ENCODE results near the gene CPEB3. TPM values are rescaled to one million over a fixed set of nuclear protein-coding genes. Genes with fewer than 3 reads are reported as not detected.
A peak's percentile ranks its signal among the peaks of the same experiment; 100 is the strongest.

The CPEB3 gene
- total and polyA plus RNA-seq, 8 donors: 1.3 to 11.2 (median 3.6) TPM

GRCh38 chr10:92239600-92240288, 51.1 kb downstream of the CPEB3 start:
- peak; percentile 47 to 78 for DNase-seq
- Histone ChIP-seq H3K4me1 (peaks cover 12 to 69% (median 46%) of the 10 kb centered on the region in 4 donors), H3K27me3 (no peaks in the 10 kb centered on the region), H3K4me3 (peak overlapping the region; percentile 69 to 89 (median 78)), H3K9me3 (no peaks in the 10 kb centered on the region), H3K36me3 (peaks cover 0 to 2% (median 0%) of the 10 kb centered on the region in 4 donors), H3K27ac (peak overlapping the region; percentile 85 to 91 (median 89))
- 0 to 8% (median 1%) methylated on average over 20 to 69 of the region's 69 CpGs for WGBS, 5 donors
- TF ChIP-seq, protein P1, sequence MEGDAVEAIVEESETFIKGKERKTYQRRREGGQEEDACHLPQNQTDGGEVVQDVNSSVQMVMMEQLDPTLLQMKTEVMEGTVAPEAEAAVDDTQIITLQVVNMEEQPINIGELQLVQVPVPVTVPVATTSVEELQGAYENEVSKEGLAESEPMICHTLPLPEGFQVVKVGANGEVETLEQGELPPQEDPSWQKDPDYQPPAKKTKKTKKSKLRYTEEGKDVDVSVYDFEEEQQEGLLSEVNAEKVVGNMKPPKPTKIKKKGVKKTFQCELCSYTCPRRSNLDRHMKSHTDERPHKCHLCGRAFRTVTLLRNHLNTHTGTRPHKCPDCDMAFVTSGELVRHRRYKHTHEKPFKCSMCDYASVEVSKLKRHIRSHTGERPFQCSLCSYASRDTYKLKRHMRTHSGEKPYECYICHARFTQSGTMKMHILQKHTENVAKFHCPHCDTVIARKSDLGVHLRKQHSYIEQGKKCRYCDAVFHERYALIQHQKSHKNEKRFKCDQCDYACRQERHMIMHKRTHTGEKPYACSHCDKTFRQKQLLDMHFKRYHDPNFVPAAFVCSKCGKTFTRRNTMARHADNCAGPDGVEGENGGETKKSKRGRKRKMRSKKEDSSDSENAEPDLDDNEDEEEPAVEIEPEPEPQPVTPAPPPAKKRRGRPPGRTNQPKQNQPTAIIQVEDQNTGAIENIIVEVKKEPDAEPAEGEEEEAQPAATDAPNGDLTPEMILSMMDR (IDR thresholded peaks at IDR 0.05): no peak
- TF ChIP-seq POLR2AphosphoS5 (IDR thresholded peaks at IDR 0.05) (no peak), POLR2A (IDR thresholded peaks at IDR 0.05) (no peak), EP300 (IDR thresholded peaks at IDR 0.05) (no peak)
- intact Hi-C loops (cut with DNase I; ENCODE audit: low total_unique reads): loop anchor here (10.0 kb wide), 1 partner anchor 55 kb away; the partner anchor contains the start of genes CPEB3 and MARCHF5

DNA sequence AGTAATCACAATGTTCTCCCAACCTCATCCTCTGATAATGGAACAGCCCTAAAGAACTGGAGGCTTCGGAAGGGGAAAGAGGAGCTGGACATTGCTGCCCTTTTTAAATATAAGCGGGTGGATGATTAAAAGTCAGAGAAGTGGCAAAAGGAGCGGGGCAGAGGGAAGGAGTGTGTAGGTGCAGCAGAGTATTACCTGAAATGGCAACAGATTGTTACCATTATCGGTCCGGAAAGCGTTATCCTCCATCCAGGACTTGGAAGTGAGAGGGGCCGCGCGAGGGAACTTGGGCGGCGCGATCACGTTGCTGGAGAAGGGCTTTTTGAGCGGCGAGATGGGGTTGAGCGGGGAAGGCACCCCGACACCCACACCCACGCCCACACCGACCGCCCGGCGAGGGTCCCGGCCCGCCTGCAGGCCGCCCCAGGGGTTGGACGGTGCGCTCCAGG, 51.7 kb downstream of the CPEB3 start:
- H3K4me3 ChIP-seq: peak overlapping the region; percentile 69 to 89 (median 78)
- TF ChIP-seq POLR2AphosphoS5 (IDR thresholded peaks at IDR 0.05) (no peak), EP300 (IDR thresholded peaks at IDR 0.05) (no peak), POLR2A (IDR thresholded peaks at IDR 0.05) (no peak)
- TF ChIP-seq, protein P1 (IDR thresholded peaks at IDR 0.05): no peak
- H3K9me3 ChIP-seq: no peaks in the 10 kb centered on the region
- WGBS, 5 donors: 18 to 56% (median 20%) methylated on average over 15 to 27 of the region's 27 CpGs
- DNase-seq: no peak
- no peaks in the 10 kb centered on the region for H3K27me3 ChIP-seq
- H3K27ac ChIP-seq: peak overlapping the region; percentile 85 to 91 (median 89)
- H3K36me3 ChIP-seq: peaks cover 4 to 8% (median 5%) of the 10 kb centered on the region in 4 donors
- intact Hi-C loops (cut with DNase I; ENCODE audit: low total_unique reads): no loop called here
- peaks cover 12 to 65% (median 46%) of the 10 kb centered on the region in 4 donors for H3K4me1 ChIP-seq

- intact Hi-C loops (cut with DNase I; ENCODE audit: low total_unique reads): no loop called here
- TF ChIP-seq EP300 (IDR thresholded peaks at IDR 0.05) (no peak), POLR2AphosphoS5 (IDR thresholded peaks at IDR 0.05) (peak in 2 of 3 donors; percentile 22 to 41), POLR2A (IDR thresholded peaks at IDR 0.05) (no peak)
- TF ChIP-seq, protein P1 (IDR thresholded peaks at IDR 0.05): no peak
- DNase-seq: peak; percentile 50 to 55
- Histone ChIP-seq H3K27ac (peak overlapping the region; percentile 16 to 91 (median 88)), H3K9me3 (no peaks in the 10 kb centered on the region), H3K4me1 (peaks cover 12 to 59% (median 43%) of the 10 kb centered on the region in 4 donors), H3K27me3 (no peaks in the 10 kb centered on the region), H3K4me3 (peak overlapping the region; percentile 69 to 89 (median 78)), H3K36me3 (peaks cover 4 to 8% (median 7%) of the 10 kb centered on the region in 4 donors)
- WGBS, 5 donors: 27 to 40% (median 39%) methylated on average over 8 of the region's 8 CpGs
Observed at GRCh38 chr10:92238586-92239098, 52.2 kb downstream of the CPEB3 start.

DNA sequence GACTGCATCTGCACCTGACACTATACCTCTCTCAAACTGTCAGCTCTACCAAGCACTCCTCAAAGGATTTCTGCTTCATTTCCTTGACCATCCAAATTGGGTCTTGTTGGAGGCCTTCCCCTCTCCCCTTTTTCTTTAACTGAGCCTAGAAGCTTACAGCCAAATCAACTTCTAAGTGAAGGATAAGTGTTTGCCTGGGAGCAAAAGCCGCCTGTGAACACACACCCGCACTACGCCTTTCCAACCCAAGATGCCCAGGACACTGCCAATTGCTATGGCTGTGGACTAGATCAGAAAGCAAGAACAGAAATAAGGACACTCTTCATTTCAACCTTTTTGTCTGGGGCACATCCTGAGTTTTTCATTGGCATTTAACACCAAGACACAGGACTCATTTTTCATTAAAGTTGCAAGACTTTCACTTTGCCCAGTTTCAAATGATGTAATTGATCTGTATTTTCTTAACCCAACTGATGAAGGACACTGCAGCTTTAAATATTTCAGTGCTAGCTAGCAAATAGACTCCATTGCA, 52.8 kb downstream of the CPEB3 start:
- H3K4me1 ChIP-seq: peaks cover 12 to 55% (median 41%) of the 10 kb centered on the region in 4 donors
- no peaks in the 10 kb centered on the region for H3K9me3 ChIP-seq
- peak in 1 of 2 donors; percentile 8 for DNase-seq
- TF ChIP-seq POLR2AphosphoS5 (IDR thresholded peaks at IDR 0.05): no peak
- H3K4me3 ChIP-seq: peak overlapping the region; percentile 69 to 89 (median 78)
- intact Hi-C loops (cut with DNase I; ENCODE audit: low total_unique reads): no loop called here
- H3K36me3 ChIP-seq: peaks cover 4 to 11% (median 9%) of the 10 kb centered on the region in 4 donors
- 65 to 90% (median 74%) methylated on average over 3 of the region's 3 CpGs for WGBS, 5 donors
- peak overlapping the region in 4 of 5 donors; percentile 5 to 91 (median 89) for H3K27ac ChIP-seq
- H3K27me3 ChIP-seq: no peaks in the 10 kb centered on the region

All from stomach (tissue), 9 donors.